Measurements from ENCODE around the gene MICOS13.

Gene MICOS13

GRCh38 chr19:5642204-5642603 is 38.1 kb downstream of the MICOS13 start:
- no peak for DNase-seq (ENCODE audit: low read depth)
- no peak for TF ChIP-seq CTCF (conservative IDR thresholded peaks at IDR 0.05; ENCODE audit: control insufficient read depth, insufficient read depth, low read depth, low read length)
- no peak overlapping the region for H3K4me3 ChIP-seq (ENCODE audit: control insufficient read depth, low read depth, low read length)

- no peak for TF ChIP-seq CTCF (conservative IDR thresholded peaks at IDR 0.05; ENCODE audit: control insufficient read depth, insufficient read depth, low read depth, low read length)
These were observed 39.1 kb downstream of the MICOS13 start for GRCh38 chr19:5641171-5641570.

GRCh38 chr19:5637971-5638370 is 42.3 kb downstream of the MICOS13 start:
- DNase-seq (ENCODE audit: low read depth): no peak
- no peak overlapping the region for H3K4me3 ChIP-seq (ENCODE audit: control insufficient read depth, low read depth, low read length)
- no peak for TF ChIP-seq CTCF (conservative IDR thresholded peaks at IDR 0.05; ENCODE audit: control insufficient read depth, insufficient read depth, low read depth, low read length)

More at GRCh38 chr19:5641171-5641570, 39.1 kb downstream of the MICOS13 start:
- DNase-seq (ENCODE audit: low read depth): no peak
- no peak overlapping the region for H3K4me3 ChIP-seq (ENCODE audit: control insufficient read depth, low read depth, low read length)

- H3K4me3 ChIP-seq (ENCODE audit: control insufficient read depth, low read depth, low read length): no peak overlapping the region
- TF ChIP-seq CTCF (conservative IDR thresholded peaks at IDR 0.05; ENCODE audit: control insufficient read depth, insufficient read depth, low read depth, low read length): no peak
- DNase-seq (ENCODE audit: low read depth): no peak
These were observed 44.9 kb downstream of the MICOS13 start for GRCh38 chr19:5635427-5635826.

GRCh38 chr19:5632657-5633056 is 47.7 kb downstream of the MICOS13 start:
- no peak for TF ChIP-seq CTCF (conservative IDR thresholded peaks at IDR 0.05; ENCODE audit: control insufficient read depth, insufficient read depth, low read depth, low read length)
- no peak overlapping the region for H3K4me3 ChIP-seq (ENCODE audit: control insufficient read depth, low read depth, low read length)

GRCh38 chr19:5632241-5632612 is 48.1 kb downstream of the MICOS13 start:
- H3K4me3 ChIP-seq (ENCODE audit: control insufficient read depth, low read depth, low read length): no peak overlapping the region
- no peak for DNase-seq (ENCODE audit: low read depth)
- no peak for TF ChIP-seq CTCF (conservative IDR thresholded peaks at IDR 0.05; ENCODE audit: control insufficient read depth, insufficient read depth, low read depth, low read length)

More at GRCh38 chr19:5632657-5633056, 47.7 kb downstream of the MICOS13 start:
- no peak for DNase-seq (ENCODE audit: low read depth)

Data from fibroblast of mammary gland (primary cell).